Stimulated activated memory B cell treated with anti-CD40 and anti-IgM and Interleukin-4, amounts not matched to agents 10 μg/mL and 1 μg/mL and 100 μg/mL, for 72 hours (primary cell): Measurements from ENCODE around the gene ZNF512.

Experiments used
- ATAC-seq: fragments of 150-1000 bp; cut with Tn5 transposase; 2 replicates; pipeline ENCODE4 v1.10.0; 2021
- H3K27ac Mint-ChIP-seq: one replicate; pipeline ENCODE4 v1.8.0; 2022; ENCODE audit warnings: mild to moderate bottlenecking, mixed read lengths
- H3K27me3 Mint-ChIP-seq: one replicate; pipeline ENCODE4 v1.8.0; 2022; ENCODE audit warnings: mixed read lengths
- H3K36me3 Mint-ChIP-seq: one replicate; pipeline ENCODE4 v1.8.0; 2022; ENCODE audit warnings: mixed read lengths
- H3K4me1 Mint-ChIP-seq: one replicate; pipeline ENCODE4 v1.8.0; 2022; ENCODE audit warnings: mixed read lengths
- H3K4me3 Mint-ChIP-seq: one replicate; pipeline ENCODE4 v1.8.0; 2022; ENCODE audit warnings: mild to moderate bottlenecking, moderate library complexity, mixed read lengths
- H3K9me3 Mint-ChIP-seq: one replicate; pipeline ENCODE4 v1.8.0; 2022; ENCODE audit warnings: mixed read lengths

The ZNF512 gene

GRCh38 chr2:27667446-27667845 lies 84.6 kb downstream of the ZNF512 start:
- Mint-ChIP-seq H3K27ac (no peak overlapping the region), H3K36me3 (peaks cover 32% of the 10 kb centered on the region), H3K4me1 (peaks cover 51% of the 10 kb centered on the region), H3K9me3 (no peaks in the 10 kb centered on the region), H3K4me3 (no peak overlapping the region), H3K27me3 (no peaks in the 10 kb centered on the region)
- ATAC-seq, result no peak

- H3K36me3 Mint-ChIP-seq, result peaks cover 56% of the 10 kb centered on the region
- H3K4me3 Mint-ChIP-seq, result no peak overlapping the region
- no peaks in the 10 kb centered on the region for H3K9me3 Mint-ChIP-seq
- no peak for ATAC-seq
- no peaks in the 10 kb centered on the region for H3K27me3 Mint-ChIP-seq
- H3K27ac Mint-ChIP-seq, result no peak overlapping the region
- H3K4me1 Mint-ChIP-seq, result peaks cover 23% of the 10 kb centered on the region
Measured at GRCh38 chr2:27671235-27671634, 88.4 kb downstream of the ZNF512 start.
